A673 (cell line): ENCODE measurements around the gene BLOC1S3. TPM values are rescaled to one million over a fixed set of nuclear protein-coding genes. Genes with fewer than 3 reads are reported as not detected.

Experiments used
- BruUV-seq: library from RNA; stranded (reverse); fragments of 400-500 nt; replicated peaks from 2 replicates; lab custom pipeline; 2021; lab: Mats Ljungman, UMichigan
- CTCF ChIA-PET: fragments of 300-600 bp; sonication (Branson Sonifier 250); formaldehyde crosslinking; loops from one replicate; lab custom pipeline; 2022; ENCODE audit warnings: antibody characterized with exemption; lab: Charles Lee
- POLR2A ChIA-PET: fragments of 300-600 bp; sonication (Branson Sonifier 250); formaldehyde crosslinking; loops from one replicate; lab custom pipeline; 2022; ENCODE audit warnings: antibody characterized with exemption; ENCODE audit not compliant: low non-redundant PET; lab: Charles Lee
- DNase-seq: peaks from one replicate; pipeline ENCODE4 v3.0.0-alpha.2; 2015; ENCODE audit warnings: low spot score
- H3K27ac ChIP-seq: fragments of 200-600 bp; sonication (generic); 2 replicates; pipeline ENCODE4 v1.5.1; 2016; ENCODE audit warnings: mixed run types, low read depth, mild to moderate bottlenecking, mixed read lengths, antibody characterized with exemption, low read length; ENCODE audit not compliant: poor library complexity, severe bottlenecking
- H3K27me3 ChIP-seq: fragments of 200-600 bp; sonication (generic); replicated peaks from 2 replicates; pipeline ENCODE4 v1.6.1; 2017; ENCODE audit warnings: mixed run types, low read depth, mild to moderate bottlenecking, mixed read lengths, antibody characterized with exemption, low read length; ENCODE audit not compliant: insufficient read depth, poor library complexity
- H3K36me3 ChIP-seq: fragments of 200-600 bp; sonication (generic); 2 replicates; pipeline ENCODE4 v1.6.1; 2016; ENCODE audit warnings: mixed run types, mild to moderate bottlenecking, mixed read lengths, antibody characterized with exemption, low read length; ENCODE audit not compliant: insufficient read depth, poor library complexity, severe bottlenecking
- H3K4me1 ChIP-seq: fragments of 200-600 bp; sonication (generic); 2 replicates; pipeline ENCODE4 v1.6.1; 2017; ENCODE audit warnings: mixed run types, mild to moderate bottlenecking, mixed read lengths, antibody characterized with exemption, low read length; ENCODE audit not compliant: insufficient read depth, poor library complexity, severe bottlenecking
- H3K4me3 ChIP-seq: fragments of 200-600 bp; sonication (generic); 2 replicates; pipeline ENCODE4 v1.5.1; 2016; ENCODE audit warnings: low read depth, mixed run types, mild to moderate bottlenecking, mixed read lengths, low read length; ENCODE audit not compliant: poor library complexity, severe bottlenecking
- H3K9me3 ChIP-seq: fragments of 200-600 bp; sonication (generic); 2 replicates; pipeline ENCODE4 v1.6.1; 2016; ENCODE audit warnings: mixed run types, low read depth, mild to moderate bottlenecking, mixed read lengths, antibody characterized with exemption, low read length; ENCODE audit not compliant: poor library complexity, severe bottlenecking
- CTCF ChIP-seq: fragments of 300-800, 200-600 bp; sonication (generic); conservative IDR thresholded peaks from 2 replicates; pipeline ENCODE4 v1.5.1; 2017; ENCODE audit warnings: low read depth, mild to moderate bottlenecking, antibody characterized with exemption, low read length, moderate library complexity, mixed read lengths
- EZH2 ChIP-seq: fragments of 200-600 bp; sonication (generic); IDR thresholded peaks from 2 replicates; pipeline ENCODE4 v1.6.1; 2017; ENCODE audit warnings: borderline replicate concordance, low read depth, mild to moderate bottlenecking, mixed read lengths, antibody characterized with exemption, low read length; ENCODE audit not compliant: poor library complexity, severe bottlenecking
- intact Hi-C: fragments of 100-400 bp; cut with micrococcal nuclease; formaldehyde crosslinking; loops from one replicate; pipeline ENCODE4 v1.10.0; 2022; ENCODE audit not compliant: unreplicated experiment
- total RNA-seq: library from RNA; stranded (reverse); gene quantifications from 2 replicates; pipeline ENCODE4 v1.2.3, GENCODE V29; 2021

The BLOC1S3 gene
- total RNA-seq, 1 experiment from 2014 or later, result 8.7 TPM

- ChIA-PET CTCF (no interaction called here), POLR2A (no interaction called here)
- Histone ChIP-seq H3K9me3 (no peaks in the 10 kb centered on the region), H3K36me3 (no peaks in the 10 kb centered on the region), H3K4me1 (peaks cover 13% of the 10 kb centered on the region), H3K4me3 (peak overlapping the region; percentile 13), H3K27me3 (peaks cover 17% of the 10 kb centered on the region), H3K27ac (no peak overlapping the region)
- no TSS peak for BruUV-seq
- peak; percentile 5 for TF ChIP-seq EZH2
- TF ChIP-seq CTCF, result no peak
- intact Hi-C loops, result no loop called here
- DNase-seq, result no peak
These were observed 26.6 kb upstream of the BLOC1S3 start for GRCh38 chr19:45151821-45152503.

GRCh38 chr19:45152504-45153338 is 25.9 kb upstream of the BLOC1S3 start:
- ChIA-PET CTCF (no interaction called here), POLR2A (interaction anchor here (0.6 kb wide), 1 partner anchor 1697 kb away, joined by 3 read pairs; no protein-coding TSS in a partner anchor)
- Histone ChIP-seq H3K36me3 (no peaks in the 10 kb centered on the region), H3K27ac (no peak overlapping the region), H3K4me3 (peak overlapping the region; percentile 27), H3K27me3 (peaks cover 17% of the 10 kb centered on the region), H3K9me3 (no peaks in the 10 kb centered on the region), H3K4me1 (peaks cover 13% of the 10 kb centered on the region)
- intact Hi-C loops, result loop anchor here (1.0 kb wide), 1 partner anchor 26 kb away; the partner anchor contains the start of genes BLOC1S3 and TRAPPC6A
- TF ChIP-seq CTCF (peak; percentile 36; the same call in 1 of the 2 replicates), EZH2 (no peak)
- no TSS peak for BruUV-seq
- DNase-seq, result peak; percentile 77

- TF ChIP-seq CTCF (no peak), EZH2 (no peak)
- H3K27ac ChIP-seq, result no peak overlapping the region
- H3K36me3 ChIP-seq, result no peaks in the 10 kb centered on the region
- no peaks in the 10 kb centered on the region for H3K9me3 ChIP-seq
- intact Hi-C loops, result loop anchor here (1.0 kb wide), 1 partner anchor 25 kb away; the partner anchor contains the start of genes BLOC1S3 and TRAPPC6A
- H3K4me1 ChIP-seq, result peaks cover 13% of the 10 kb centered on the region
- BruUV-seq, result no TSS peak
- H3K27me3 ChIP-seq, result peaks cover 17% of the 10 kb centered on the region
- H3K4me3 ChIP-seq, result peak overlapping the region; percentile 27
- peak; percentile 76 for DNase-seq
- POLR2A ChIA-PET, result interaction anchor here (0.6 kb wide), 1 partner anchor 1696 kb away, joined by 3 read pairs; no protein-coding TSS in a partner anchor
- CTCF ChIA-PET, result no interaction called here
These were observed 25.1 kb upstream of the BLOC1S3 start for GRCh38 chr19:45153339-45154063.
